A673 (cell line): ENCODE results near the gene ARL6IP1. TPM values are rescaled to one million over a fixed set of nuclear protein-coding genes. Genes with fewer than 3 reads are reported as not detected.

ENCODE experiments used
- BruUV-seq: library from RNA; stranded (reverse); fragments of 400-500 nt; replicated peaks from 2 replicates; lab custom pipeline; 2021; lab: Mats Ljungman, UMichigan
- CTCF ChIA-PET: fragments of 300-600 bp; sonication (Branson Sonifier 250); formaldehyde crosslinking; loops from one replicate; lab custom pipeline; 2022; ENCODE audit warnings: antibody characterized with exemption; lab: Charles Lee
- POLR2A ChIA-PET: fragments of 300-600 bp; sonication (Branson Sonifier 250); formaldehyde crosslinking; loops from one replicate; lab custom pipeline; 2022; ENCODE audit warnings: antibody characterized with exemption; ENCODE audit not compliant: low non-redundant PET; lab: Charles Lee
- DNase-seq: peaks from one replicate; pipeline ENCODE4 v3.0.0-alpha.2; 2015; ENCODE audit warnings: low spot score
- H3K27ac ChIP-seq: fragments of 200-600 bp; sonication (generic); 2 replicates; pipeline ENCODE4 v1.5.1; 2016; ENCODE audit warnings: mixed run types, low read depth, mild to moderate bottlenecking, mixed read lengths, antibody characterized with exemption, low read length; ENCODE audit not compliant: poor library complexity, severe bottlenecking
- H3K27me3 ChIP-seq: fragments of 200-600 bp; sonication (generic); replicated peaks from 2 replicates; pipeline ENCODE4 v1.6.1; 2017; ENCODE audit warnings: mixed run types, low read depth, mild to moderate bottlenecking, mixed read lengths, antibody characterized with exemption, low read length; ENCODE audit not compliant: insufficient read depth, poor library complexity
- H3K36me3 ChIP-seq: fragments of 200-600 bp; sonication (generic); 2 replicates; pipeline ENCODE4 v1.6.1; 2016; ENCODE audit warnings: mixed run types, mild to moderate bottlenecking, mixed read lengths, antibody characterized with exemption, low read length; ENCODE audit not compliant: insufficient read depth, poor library complexity, severe bottlenecking
- H3K4me1 ChIP-seq: fragments of 200-600 bp; sonication (generic); 2 replicates; pipeline ENCODE4 v1.6.1; 2017; ENCODE audit warnings: mixed run types, mild to moderate bottlenecking, mixed read lengths, antibody characterized with exemption, low read length; ENCODE audit not compliant: insufficient read depth, poor library complexity, severe bottlenecking
- H3K4me3 ChIP-seq: fragments of 200-600 bp; sonication (generic); 2 replicates; pipeline ENCODE4 v1.5.1; 2016; ENCODE audit warnings: low read depth, mixed run types, mild to moderate bottlenecking, mixed read lengths, low read length; ENCODE audit not compliant: poor library complexity, severe bottlenecking
- H3K9me3 ChIP-seq: fragments of 200-600 bp; sonication (generic); 2 replicates; pipeline ENCODE4 v1.6.1; 2016; ENCODE audit warnings: mixed run types, low read depth, mild to moderate bottlenecking, mixed read lengths, antibody characterized with exemption, low read length; ENCODE audit not compliant: poor library complexity, severe bottlenecking
- CTCF ChIP-seq: fragments of 300-800, 200-600 bp; sonication (generic); conservative IDR thresholded peaks from 2 replicates; pipeline ENCODE4 v1.5.1; 2017; ENCODE audit warnings: low read depth, mild to moderate bottlenecking, antibody characterized with exemption, low read length, moderate library complexity, mixed read lengths
- EZH2 ChIP-seq: fragments of 200-600 bp; sonication (generic); IDR thresholded peaks from 2 replicates; pipeline ENCODE4 v1.6.1; 2017; ENCODE audit warnings: borderline replicate concordance, low read depth, mild to moderate bottlenecking, mixed read lengths, antibody characterized with exemption, low read length; ENCODE audit not compliant: poor library complexity, severe bottlenecking
- intact Hi-C: fragments of 100-400 bp; cut with micrococcal nuclease; formaldehyde crosslinking; loops from one replicate; pipeline ENCODE4 v1.10.0; 2022; ENCODE audit not compliant: unreplicated experiment
- total RNA-seq: library from RNA; stranded (reverse); gene quantifications from 2 replicates; pipeline ENCODE4 v1.2.3, GENCODE V29; 2021

ARL6IP1 gene
- total RNA-seq, 1 experiment from 2014 or later, result 223 TPM

GRCh38 chr16:18788828-18789514 is 12.4 kb downstream of the ARL6IP1 start:
- intact Hi-C loops, result no loop called here
- Histone ChIP-seq H3K27ac (peak overlapping the region; percentile 94), H3K27me3 (no peaks in the 10 kb centered on the region), H3K36me3 (peaks cover 86% of the 10 kb centered on the region), H3K9me3 (no peaks in the 10 kb centered on the region), H3K4me1 (peaks cover 30% of the 10 kb centered on the region), H3K4me3 (peak overlapping the region; percentile 88)
- no peak for DNase-seq
- CTCF ChIA-PET, result no interaction called here
- no TSS peak for BruUV-seq
- TF ChIP-seq CTCF, result no peak
- TF ChIP-seq EZH2, result no peak
- POLR2A ChIA-PET, result interaction anchor here (0.6 to 1.3 kb wide), 2 partner anchors 10 to 12 kb away, joined by 3 to 7 read pairs; partner anchors contain the start of gene ARL6IP1

GRCh38 chr16:18784917-18785623 is 16.3 kb downstream of the ARL6IP1 start:
- peaks cover 75% of the 10 kb centered on the region for H3K36me3 ChIP-seq
- H3K4me3 ChIP-seq, result no peak overlapping the region
- ChIA-PET CTCF (no interaction called here), POLR2A (no interaction called here)
- H3K9me3 ChIP-seq, result no peaks in the 10 kb centered on the region
- BruUV-seq, result no TSS peak
- TF ChIP-seq CTCF (no peak), EZH2 (no peak)
- peaks cover 30% of the 10 kb centered on the region for H3K4me1 ChIP-seq
- H3K27me3 ChIP-seq, result no peaks in the 10 kb centered on the region
- intact Hi-C loops, result no loop called here
- no peak overlapping the region for H3K27ac ChIP-seq
- DNase-seq, result no peak

GRCh38 chr16:18783430-18784341 is 17.7 kb downstream of the ARL6IP1 start:
- Histone ChIP-seq H3K36me3 (peaks cover 66% of the 10 kb centered on the region), H3K9me3 (no peaks in the 10 kb centered on the region), H3K4me1 (peaks cover 30% of the 10 kb centered on the region), H3K27ac (no peak overlapping the region), H3K4me3 (no peak overlapping the region), H3K27me3 (no peaks in the 10 kb centered on the region)
- no TSS peak for BruUV-seq
- no peak for TF ChIP-seq EZH2
- TF ChIP-seq CTCF, result no peak
- ChIA-PET POLR2A (no interaction called here), CTCF (no interaction called here)
- intact Hi-C loops, result no loop called here
- no peak for DNase-seq
